HAP-1 (cell line): Measurements from ENCODE around the gene SPRED2.

Source experiments
- DNase-seq, 2 experiments: peaks; one replicate each; pipeline ENCODE4 v3.0.0-alpha.2; 2016 to 2020; ENCODE audit warnings: low spot score in 2 of 2
- H3K27me3 ChIP-seq: fragments of 250-450 bp; sonication (Bioruptor Pico); 2 replicates; pipeline ENCODE4 v1.5.1; 2020; ENCODE audit warnings: low read depth, mild to moderate bottlenecking, moderate library complexity
- H3K36me3 ChIP-seq: fragments of 250-450 bp; sonication (Bioruptor Pico); replicated peaks from 2 replicates; pipeline ENCODE4 v1.5.1; 2020; ENCODE audit warnings: mild to moderate bottlenecking
- H3K4me1 ChIP-seq: fragments of 250-450 bp; sonication (Bioruptor Pico); 2 replicates; pipeline ENCODE4 v1.5.1; 2020; ENCODE audit warnings: mild to moderate bottlenecking
- H3K4me3 ChIP-seq: fragments of 250-450 bp; sonication (Bioruptor Pico); 2 replicates; pipeline ENCODE4 v1.5.1; 2020; ENCODE audit warnings: mild to moderate bottlenecking, moderate library complexity
- H3K9me3 ChIP-seq: fragments of 250-450 bp; sonication (Bioruptor Pico); 2 replicates; pipeline ENCODE4 v1.5.1; 2020; ENCODE audit warnings: mild to moderate bottlenecking, moderate library complexity
- in situ Hi-C: fragments of 300-500 bp; cut with MboI; formaldehyde crosslinking; loops from 3 replicates; pipeline ENCODE4 v1.14.3; 2020; ENCODE audit warnings: low sequenced_read_pairs, inconsistent platforms, mixed read lengths

SPRED2 gene

DNA sequence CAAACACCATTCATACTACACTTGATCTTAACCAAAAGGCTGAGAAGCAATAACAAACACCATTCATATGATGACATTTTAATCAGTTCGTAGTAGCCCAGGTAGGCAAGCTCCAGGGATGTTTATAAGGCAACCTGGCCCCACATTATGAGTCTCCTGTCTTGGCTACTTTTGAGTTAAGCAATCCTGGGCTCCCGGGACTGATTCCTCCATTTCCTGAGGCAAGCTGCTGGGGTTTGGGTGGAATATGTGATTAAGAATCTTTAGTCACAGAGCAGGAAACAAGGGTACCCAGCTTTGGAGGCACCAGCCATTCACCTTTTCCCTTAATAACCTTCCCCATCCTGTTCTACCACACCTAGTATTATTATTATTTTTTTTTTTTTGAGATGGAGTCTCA lies 24.5 kb upstream of the SPRED2 start:
- Histone ChIP-seq H3K4me3 (no peak overlapping the region), H3K4me1 (no peaks in the 10 kb centered on the region), H3K27me3 (no peaks in the 10 kb centered on the region; the same call in none of the 2 replicates), H3K36me3 (no peaks in the 10 kb centered on the region), H3K9me3 (no peaks in the 10 kb centered on the region)
- in situ Hi-C loops, result no loop called here
- DNase-seq, result no peak

DNA sequence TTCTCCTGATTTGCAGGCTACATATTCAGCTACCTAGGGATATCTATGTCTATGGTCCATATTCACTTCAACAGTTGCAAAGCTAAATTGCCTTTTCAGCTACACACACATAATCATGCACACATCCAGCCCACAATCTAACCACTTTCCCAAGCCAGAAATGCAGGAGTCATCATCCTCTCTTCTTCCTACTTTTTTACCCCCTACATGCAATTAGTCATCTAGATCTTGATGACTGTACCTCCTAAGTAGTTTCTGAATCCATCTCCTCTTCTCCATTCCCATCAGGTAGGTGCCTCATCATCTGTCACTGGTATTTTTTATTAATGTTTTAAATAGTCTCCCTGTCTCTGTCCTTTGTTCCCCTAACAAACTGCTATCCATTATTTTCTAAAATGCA lies 23.7 kb upstream of the SPRED2 start:
- H3K4me1 ChIP-seq, result no peaks in the 10 kb centered on the region
- peaks cover 4% of the 10 kb centered on the region for H3K27me3 ChIP-seq
- in situ Hi-C loops, result no loop called here
- no peak for DNase-seq
- H3K9me3 ChIP-seq, result no peaks in the 10 kb centered on the region
- H3K36me3 ChIP-seq, result no peaks in the 10 kb centered on the region
- H3K4me3 ChIP-seq, result no peak overlapping the region

DNA sequence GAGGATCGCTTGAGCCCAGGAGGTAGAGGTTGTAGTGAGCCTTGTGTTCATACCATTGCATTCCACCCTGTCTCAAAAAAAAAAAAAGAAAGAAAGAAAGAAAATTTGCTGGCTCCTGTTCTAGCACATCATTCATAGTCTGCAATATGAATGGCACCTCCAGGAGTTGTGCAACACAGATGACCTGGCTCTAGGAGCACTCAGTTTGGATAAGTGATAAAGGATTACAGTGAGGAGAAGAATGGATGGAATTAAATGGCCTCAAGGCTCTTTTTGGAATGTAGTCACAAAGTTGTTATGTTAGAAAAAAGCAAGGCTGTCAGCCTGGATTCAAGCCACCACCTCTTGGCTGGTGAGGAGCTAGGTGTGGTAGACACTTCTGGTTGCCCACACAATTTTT lies 21.5 kb upstream of the SPRED2 start:
- no peak for DNase-seq
- Histone ChIP-seq H3K9me3 (no peaks in the 10 kb centered on the region), H3K4me1 (no peaks in the 10 kb centered on the region), H3K27me3 (peaks cover 4% of the 10 kb centered on the region), H3K36me3 (no peaks in the 10 kb centered on the region), H3K4me3 (no peak overlapping the region)
- in situ Hi-C loops, result no loop called here

DNA sequence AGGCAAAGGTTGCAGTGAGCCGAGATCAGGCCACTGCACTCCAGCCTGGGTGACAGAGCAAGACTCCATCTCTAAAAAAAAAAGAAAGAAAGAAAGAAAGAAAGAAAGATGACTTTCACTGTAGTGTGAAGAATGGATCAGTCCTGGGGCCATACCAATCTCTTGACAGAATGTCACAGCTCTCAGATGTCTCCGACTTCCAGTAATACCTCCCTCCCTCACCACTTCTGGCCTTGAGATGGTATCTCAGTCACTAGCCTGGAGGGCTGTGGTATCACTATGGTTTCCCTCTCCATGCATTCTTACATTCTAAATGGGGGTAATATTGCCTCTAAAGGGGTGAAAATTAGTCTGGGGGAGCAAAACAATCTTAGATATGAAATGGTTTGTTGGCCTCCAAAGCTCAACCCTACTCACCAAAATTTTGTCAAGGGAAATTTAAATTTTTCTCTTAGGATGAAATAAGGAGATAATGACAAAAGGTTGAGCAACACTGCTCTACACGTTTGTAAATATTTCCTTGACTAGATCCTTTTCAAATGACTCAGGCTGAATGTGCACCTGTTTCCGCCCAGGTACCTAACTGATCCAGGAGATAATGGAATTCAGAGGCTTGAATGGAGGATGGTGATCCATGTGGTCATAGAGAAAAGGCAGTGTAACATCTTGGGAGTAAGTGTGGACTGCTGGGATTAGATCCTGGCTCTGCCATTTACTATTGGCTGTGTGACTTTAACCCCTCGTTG lies 19.9 kb upstream of the SPRED2 start:
- in situ Hi-C loops, result no loop called here
- Histone ChIP-seq H3K27me3 (peaks cover 4% of the 10 kb centered on the region), H3K36me3 (no peaks in the 10 kb centered on the region), H3K4me1 (no peaks in the 10 kb centered on the region), H3K4me3 (no peak overlapping the region), H3K9me3 (no peaks in the 10 kb centered on the region)
- DNase-seq, result no peak

DNA sequence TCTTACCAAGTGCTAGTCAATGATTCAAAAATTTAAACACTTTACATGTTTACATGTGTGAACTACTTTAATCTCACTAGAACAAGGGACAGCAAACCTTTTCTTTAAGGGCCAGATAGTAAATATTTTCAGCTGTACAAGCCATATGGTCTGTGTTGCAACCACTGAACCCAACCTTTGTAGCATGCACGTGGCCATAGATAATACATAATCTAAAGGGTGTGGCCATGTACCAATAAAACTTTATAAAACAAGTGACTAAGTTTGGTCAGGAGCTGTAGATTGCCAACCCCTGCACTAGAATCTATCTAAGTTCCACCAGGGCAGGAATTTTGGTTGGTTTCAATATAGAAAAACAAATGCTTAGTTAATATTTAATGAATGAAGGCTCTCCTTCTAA lies 18.4 kb upstream of the SPRED2 start:
- no peak for DNase-seq
- Histone ChIP-seq H3K27me3 (peaks cover 4% of the 10 kb centered on the region), H3K4me3 (no peak overlapping the region), H3K36me3 (no peaks in the 10 kb centered on the region), H3K4me1 (no peaks in the 10 kb centered on the region), H3K9me3 (no peaks in the 10 kb centered on the region)
- in situ Hi-C loops, result no loop called here

DNA sequence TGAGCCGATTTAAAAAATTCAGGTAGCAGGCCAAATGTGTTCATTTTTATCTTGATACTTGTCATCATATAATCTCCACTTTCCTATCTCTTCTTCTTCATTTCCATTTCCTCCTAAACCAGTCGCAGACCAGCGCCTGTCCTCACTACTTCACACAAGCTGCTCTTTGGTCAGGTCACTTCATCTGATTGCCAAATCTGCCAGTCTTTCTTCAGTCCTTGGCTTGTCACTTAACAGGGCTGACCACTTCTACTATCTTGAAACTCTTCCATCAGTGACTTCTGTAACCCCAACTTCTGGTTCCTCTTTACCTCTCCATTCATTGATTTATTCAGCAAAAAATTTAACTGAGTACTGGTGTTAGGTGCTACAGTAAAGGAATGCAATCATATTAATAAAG lies 18.0 kb upstream of the SPRED2 start:
- no peak overlapping the region for H3K4me3 ChIP-seq
- H3K9me3 ChIP-seq, result no peaks in the 10 kb centered on the region
- in situ Hi-C loops, result no loop called here
- H3K4me1 ChIP-seq, result no peaks in the 10 kb centered on the region
- H3K36me3 ChIP-seq, result no peaks in the 10 kb centered on the region
- peaks cover 4% of the 10 kb centered on the region for H3K27me3 ChIP-seq
- no peak for DNase-seq

DNA sequence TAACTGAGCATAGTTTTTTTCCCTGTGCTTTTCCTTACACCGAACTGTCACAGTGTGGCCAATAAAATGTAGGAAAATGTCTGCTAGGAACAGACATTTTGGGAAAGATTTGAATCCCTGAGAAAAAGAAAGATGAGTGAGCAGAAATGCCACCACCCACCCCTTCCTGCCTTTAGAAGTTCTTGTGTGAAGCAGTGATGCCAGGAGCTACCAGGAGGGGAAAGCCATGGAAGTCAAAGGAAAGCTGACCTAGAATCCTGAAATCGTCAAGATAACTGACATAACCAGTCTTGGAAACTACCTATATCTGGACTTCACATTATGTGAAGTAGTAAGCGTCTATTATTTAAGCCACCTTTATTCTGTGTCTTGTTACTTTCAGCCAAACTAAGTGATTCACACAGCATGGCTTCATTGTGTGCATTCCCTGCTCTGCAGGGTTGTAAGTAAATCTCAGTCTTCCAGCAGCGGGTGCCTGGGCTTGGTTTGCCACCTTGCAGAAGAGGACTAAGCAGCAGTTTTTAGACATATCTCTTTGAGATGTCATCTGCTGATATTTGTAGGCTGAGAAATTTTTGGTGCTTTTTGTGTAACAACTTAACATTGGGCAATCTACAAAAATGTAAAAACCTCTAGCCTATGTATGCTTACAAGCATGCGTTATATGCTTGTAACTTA lies 11.2 kb upstream of the SPRED2 start:
- H3K4me3 ChIP-seq, result no peak overlapping the region
- in situ Hi-C loops, result loop anchor here (10.0 kb wide), 1 partner anchor 101 kb away; no protein-coding TSS in a partner anchor
- no peak for DNase-seq
- H3K36me3 ChIP-seq, result no peaks in the 10 kb centered on the region
- no peaks in the 10 kb centered on the region for H3K9me3 ChIP-seq
- H3K4me1 ChIP-seq, result peaks cover under 1% of the 10 kb centered on the region
- no peaks in the 10 kb centered on the region for H3K27me3 ChIP-seq

DNA sequence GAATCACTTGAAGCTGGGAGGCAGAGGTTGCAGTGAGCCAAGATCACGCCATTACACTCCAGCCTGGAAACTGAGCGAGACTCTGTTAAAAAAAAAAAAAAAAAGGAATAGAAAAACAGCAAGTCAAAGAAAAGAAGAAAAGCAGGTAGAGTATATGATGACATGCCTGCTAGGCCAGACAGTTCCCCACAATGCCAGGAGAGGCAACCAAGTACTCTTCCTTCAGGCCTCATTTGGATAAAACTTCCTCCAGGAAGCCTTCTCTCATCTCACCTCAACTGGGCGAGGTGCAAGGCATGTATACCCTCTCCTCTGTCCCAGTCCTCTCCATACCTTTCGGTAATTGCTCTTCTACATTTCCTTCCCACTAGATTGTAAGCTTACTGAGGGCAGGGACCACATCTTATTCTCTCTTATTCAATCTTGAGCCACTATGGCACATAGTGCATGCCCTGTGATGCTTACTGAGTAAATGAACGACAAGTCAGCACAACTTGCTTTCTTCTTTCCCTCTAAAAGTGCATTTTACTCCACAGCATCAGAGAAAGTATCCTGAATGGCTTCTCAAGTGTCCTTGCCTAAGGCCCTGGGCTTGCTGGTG lies 10.1 kb upstream of the SPRED2 start:
- DNase-seq, result no peak
- Histone ChIP-seq H3K4me3 (no peak overlapping the region), H3K36me3 (no peaks in the 10 kb centered on the region), H3K9me3 (no peaks in the 10 kb centered on the region), H3K27me3 (no peaks in the 10 kb centered on the region), H3K4me1 (peaks cover 11% of the 10 kb centered on the region)
- in situ Hi-C loops, result loop anchor here (10.0 kb wide), 1 partner anchor 102 kb away; no protein-coding TSS in a partner anchor

DNA sequence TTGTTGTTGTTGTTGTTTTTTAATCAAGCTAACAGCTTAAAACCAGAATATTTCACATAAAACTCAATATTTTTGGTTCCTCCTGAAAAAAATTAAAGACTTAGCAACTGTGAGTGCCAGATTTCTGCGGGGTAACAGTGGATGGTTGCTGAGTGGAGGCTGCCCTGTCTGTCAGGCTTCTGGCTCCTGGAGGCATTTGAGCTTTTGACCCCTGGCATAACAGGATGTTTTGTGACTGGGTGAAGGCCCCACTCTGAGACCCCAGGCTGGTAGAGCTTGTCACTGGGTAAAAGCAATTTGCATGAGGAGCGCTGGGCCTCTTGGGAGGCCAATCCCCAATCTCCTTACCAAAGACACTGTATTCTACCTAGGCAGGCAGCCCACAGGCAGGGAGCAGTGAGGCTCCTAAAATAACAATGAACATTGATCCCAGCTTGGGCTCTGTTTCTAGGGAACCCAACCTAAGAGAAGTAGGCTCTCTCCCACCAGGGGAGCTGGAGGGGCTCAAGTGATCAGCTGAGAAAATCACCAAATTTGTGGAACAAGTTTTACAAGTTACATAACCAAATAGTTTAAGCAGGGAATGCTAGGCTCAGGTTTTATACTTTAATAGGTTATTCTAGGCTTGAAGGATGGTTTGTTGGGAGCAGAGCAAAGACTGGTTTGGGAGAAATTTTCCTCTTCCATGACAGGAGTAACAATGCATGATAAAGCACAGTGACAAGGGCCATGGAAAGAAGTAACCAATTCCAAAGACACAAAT lies 5.9 kb upstream of the SPRED2 start:
- H3K36me3 ChIP-seq, result no peaks in the 10 kb centered on the region
- H3K9me3 ChIP-seq, result no peaks in the 10 kb centered on the region
- in situ Hi-C loops, result no loop called here
- no peaks in the 10 kb centered on the region for H3K27me3 ChIP-seq
- no peak overlapping the region for H3K4me3 ChIP-seq
- peaks cover 26% of the 10 kb centered on the region for H3K4me1 ChIP-seq
- DNase-seq, result peak in 1 of 2 experiments; percentile 29

DNA sequence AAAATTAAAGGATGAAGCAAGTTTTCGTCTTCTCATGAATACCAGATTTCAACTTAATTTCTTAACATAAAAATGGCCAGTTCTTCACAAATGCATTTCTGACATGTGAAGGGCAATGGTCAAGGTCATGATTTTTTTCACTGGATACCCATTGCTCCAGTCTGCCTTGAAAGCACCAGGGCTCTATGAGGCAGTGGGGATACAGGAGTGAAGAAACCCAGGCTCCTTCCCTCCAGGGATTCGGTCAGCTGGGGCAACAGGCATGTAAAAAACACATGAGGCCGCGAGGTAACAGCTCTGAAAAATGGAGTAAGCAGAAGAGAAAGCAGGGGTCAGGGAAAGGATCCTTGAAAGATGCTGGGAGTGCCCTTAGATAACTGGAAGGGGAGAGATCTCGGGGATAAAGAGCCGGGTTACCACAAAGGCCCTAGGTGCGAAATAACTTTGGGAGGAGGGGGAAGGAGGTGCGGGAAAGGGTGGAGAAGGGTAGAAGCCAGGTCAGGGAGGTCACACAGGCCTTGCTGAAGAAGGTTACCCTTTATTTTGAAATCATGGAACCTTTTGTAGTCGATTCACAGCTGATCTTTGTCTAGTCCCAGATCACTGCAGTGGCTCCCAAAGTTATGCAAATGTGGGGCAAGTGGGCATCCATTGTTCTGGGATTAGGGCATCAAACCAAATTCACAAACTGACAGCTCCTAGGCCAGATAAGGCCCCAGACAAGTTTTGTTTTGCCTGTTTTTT lies 5.2 kb upstream of the SPRED2 start:
- peak; percentile 76 to 83 for DNase-seq
- in situ Hi-C loops, result no loop called here
- no peaks in the 10 kb centered on the region for H3K36me3 ChIP-seq
- no peaks in the 10 kb centered on the region for H3K9me3 ChIP-seq
- peaks cover 26% of the 10 kb centered on the region for H3K4me1 ChIP-seq
- no peak overlapping the region; the same call in 1 of the 2 replicates for H3K4me3 ChIP-seq
- H3K27me3 ChIP-seq, result no peaks in the 10 kb centered on the region

DNA sequence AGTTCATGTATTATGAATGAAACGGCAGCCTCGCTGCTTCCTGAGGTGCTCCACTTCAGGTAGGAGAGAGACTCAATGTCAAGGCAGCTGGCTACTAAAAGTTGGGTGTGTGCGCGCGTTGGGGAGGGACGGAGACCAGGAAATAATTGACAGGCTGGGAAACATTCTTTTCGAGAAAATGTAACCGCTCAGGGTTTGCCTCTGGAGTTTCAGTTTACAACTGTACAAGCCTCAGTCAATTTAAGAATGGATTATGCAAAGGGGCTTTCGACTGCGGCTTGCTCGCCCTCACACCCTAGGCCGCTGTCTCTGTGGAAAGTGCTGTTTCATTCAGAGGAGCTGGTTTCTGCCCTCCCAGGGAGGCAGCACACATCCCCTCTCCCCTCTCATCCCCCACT lies 4.4 kb upstream of the SPRED2 start:
- peak overlapping the region; percentile 67 for H3K4me3 ChIP-seq
- no peaks in the 10 kb centered on the region for H3K36me3 ChIP-seq
- H3K9me3 ChIP-seq, result no peaks in the 10 kb centered on the region
- peak in 1 of 2 experiments; percentile 71 for DNase-seq
- no peaks in the 10 kb centered on the region for H3K27me3 ChIP-seq
- peaks cover 26% of the 10 kb centered on the region for H3K4me1 ChIP-seq
- in situ Hi-C loops, result no loop called here

DNA sequence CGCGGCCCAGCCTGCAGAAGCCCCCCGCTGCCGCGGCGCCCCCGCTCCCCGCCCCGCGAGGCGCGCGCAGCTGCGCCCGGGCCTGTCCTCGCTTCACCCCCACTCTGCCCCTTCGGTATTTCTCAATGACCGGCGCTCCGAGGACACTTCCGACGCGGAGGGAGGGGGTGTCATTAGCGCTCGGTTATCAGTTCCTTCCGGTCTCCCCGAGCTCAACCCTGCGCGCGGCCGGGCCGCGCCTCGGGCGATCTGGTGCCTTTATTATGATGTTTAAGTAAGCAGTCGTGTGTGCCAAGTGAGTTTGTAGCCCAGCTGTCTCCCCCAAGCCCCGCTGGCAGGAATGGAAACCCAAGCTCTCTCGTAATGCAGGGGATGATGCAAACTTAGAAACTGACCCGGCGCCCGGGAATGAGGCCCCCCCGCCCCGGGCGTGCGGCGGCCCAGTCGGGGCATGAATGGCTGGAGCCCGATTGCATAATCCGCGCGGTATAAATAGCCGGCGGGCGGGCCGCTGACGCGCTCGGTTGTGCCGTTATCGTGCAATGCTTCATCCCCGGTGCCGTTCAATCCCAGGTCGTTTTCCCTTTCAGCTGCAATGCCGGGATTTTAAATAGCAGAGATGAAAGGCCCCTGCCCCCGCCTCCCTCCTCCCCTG lies 3.9 kb upstream of the SPRED2 start:
- H3K36me3 ChIP-seq, result no peaks in the 10 kb centered on the region
- in situ Hi-C loops, result no loop called here
- no peaks in the 10 kb centered on the region for H3K9me3 ChIP-seq
- DNase-seq, result peak; percentile 43 to 81
- H3K27me3 ChIP-seq, result no peaks in the 10 kb centered on the region
- H3K4me3 ChIP-seq, result peak overlapping the region; percentile 67
- peaks cover 26% of the 10 kb centered on the region for H3K4me1 ChIP-seq
